Left hindlimb (tissue), 1 donor: ENCODE results near the gene NYAP1.
"Not testable (repeated sequence)": the region's sequence is repeated elsewhere in the genome, so short reads cannot be mapped to it uniquely, and the experiment has no call there.

Experiments
- DNase-seq: peaks from one replicate; pipeline ENCODE4 v3.0.0-alpha.2; 2018

NYAP1 gene

DNA sequence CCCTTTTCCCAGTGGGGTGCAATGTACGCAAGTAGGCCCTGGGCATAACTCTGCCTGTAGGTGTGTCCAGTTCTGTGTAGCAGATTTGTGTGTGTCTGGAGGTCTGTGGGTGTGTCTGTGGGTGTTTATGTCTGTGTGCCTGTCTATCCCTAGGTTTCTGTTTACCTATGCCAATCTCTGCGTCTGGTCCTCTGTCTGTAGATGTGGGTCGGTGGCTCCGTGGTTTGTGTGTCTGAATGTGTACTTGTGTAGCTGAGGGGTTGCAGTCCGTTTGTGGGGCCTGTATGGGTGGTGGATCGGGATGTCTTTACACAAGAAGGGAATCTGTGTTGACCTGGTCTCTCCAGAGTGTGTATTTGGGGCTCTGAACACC is 932 bp downstream of the NYAP1 start:
- no peak for DNase-seq

DNA sequence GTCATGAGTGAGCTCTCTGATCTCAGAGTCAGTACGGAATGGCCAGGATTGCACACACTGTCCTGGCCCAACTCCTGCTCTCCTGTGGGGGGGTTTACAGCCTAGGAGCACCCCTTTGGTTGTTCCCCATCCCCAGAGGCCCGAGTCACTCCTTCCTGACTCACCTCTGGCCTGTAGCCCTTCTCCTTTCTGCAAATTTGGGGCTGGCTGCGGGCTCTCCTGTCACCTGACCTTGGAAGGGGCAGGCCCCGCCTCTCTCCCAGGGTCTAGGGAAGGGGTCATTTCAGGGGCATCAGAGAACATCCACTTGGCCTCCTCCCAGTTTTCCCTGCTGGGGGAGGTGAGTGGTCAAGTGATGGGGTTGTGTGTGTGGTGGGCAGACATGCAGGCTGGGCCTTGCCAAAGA is 1.7 kb downstream of the NYAP1 start:
- DNase-seq: peak; percentile 40

DNA sequence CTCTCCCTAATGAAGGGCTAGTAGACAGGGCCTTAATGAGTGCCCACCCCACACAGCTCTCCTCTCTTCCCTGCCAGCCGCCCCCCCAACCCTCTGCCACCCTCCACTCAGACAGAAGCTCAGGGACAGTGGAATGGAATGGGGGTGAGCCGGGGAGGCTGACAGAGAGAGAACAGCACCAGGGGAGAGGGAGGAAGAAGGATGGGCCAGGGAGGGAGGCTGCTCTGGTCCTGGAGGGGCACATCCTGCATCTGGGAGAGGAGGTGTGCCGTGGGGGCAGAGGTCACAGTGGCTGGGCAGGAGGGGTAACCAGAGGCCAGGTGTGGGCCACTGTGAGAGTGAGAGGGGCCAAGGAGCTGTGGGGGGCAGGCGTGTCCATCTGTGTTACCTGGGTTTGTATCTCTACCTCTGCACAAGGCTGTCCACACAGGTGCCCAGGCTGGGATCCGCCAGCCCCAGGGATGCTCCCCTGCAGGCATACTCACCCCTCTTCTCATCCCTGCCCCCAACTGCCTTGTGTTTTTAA is 2.4 kb downstream of the NYAP1 start:
- DNase-seq: peak; percentile 30

DNA sequence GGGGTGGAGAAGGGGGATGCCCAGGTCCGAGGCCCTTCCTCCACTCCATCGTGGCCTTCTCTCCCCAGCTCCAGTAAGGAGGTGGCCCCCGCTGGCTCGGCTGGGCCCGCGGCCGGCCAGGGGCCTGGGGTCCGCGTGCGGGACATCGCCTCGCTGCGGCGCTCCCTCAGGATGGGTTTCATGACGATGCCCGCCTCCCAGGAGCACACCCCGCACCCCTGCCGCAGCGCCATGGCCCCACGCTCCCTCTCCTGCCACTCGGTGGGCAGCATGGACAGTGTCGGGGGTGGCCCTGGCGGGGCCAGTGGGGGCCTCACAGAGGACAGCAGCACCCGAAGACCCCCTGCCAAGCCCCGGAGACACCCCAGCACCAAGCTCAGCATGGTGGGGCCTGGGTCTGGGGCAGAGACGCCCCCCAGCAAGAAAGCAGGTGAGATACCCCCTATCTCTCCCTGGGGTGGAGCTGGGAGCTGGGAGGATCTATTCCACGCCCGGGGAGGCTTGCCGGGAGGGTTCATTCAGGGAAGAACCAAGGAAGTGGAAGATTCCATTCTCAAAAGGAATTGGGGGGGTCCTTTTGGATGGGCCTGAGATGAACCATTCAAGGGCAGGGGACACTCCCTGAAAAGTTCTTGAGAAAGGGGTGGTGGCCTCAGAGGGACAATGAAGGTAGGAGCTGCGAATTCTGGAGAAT is 3.2 kb downstream of the NYAP1 start:
- no peak for DNase-seq

DNA sequence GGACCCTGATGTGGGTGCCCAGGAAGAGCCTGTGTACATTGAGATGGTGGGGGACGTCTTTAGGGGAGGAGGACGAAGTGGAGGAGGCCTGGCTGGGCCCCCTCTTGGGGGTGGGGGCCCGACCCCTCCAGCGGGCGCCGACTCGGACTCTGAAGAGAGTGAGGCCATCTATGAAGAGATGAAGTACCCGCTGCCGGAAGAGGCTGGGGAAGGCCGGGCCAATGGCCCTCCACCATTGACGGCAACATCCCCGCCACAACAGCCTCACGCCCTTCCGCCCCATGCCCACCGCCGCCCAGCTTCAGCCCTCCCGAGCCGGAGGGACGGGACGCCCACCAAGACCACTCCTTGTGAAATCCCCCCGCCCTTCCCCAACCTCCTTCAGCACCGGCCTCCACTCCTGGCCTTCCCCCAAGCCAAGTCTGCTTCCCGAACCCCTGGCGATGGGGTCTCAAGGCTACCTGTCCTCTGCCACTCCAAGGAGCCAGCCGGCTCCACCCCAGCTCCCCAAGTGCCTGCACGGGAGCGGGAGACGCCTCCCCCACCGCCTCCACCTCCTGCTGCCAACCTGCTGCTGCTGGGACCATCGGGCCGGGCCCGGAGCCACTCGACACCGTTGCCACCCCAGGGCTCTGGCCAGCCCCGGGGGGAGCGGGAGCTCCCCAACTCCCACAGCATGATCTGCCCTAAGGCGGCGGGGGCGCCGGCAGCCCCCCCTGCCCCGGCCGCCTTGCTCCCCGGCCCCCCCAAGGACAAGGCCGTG is 4.8 kb downstream of the NYAP1 start:
- no peak for DNase-seq

DNA sequence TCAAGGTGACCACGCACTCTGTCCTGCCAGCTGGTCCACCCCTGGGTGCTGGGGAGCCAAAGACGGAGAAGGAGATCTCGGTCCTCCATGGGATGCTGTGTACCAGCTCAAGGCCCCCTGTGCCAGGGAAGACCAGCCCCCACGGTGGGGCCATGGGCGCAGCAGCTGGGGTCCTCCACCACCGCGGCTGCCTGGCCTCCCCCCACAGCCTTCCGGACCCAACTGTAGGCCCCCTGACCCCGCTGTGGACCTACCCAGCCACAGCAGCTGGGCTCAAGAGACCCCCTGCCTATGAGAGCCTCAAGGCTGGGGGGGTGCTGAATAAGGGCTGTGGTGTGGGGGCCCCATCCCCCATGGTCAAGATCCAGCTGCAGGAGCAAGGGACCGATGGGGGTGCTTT is 5.4 kb downstream of the NYAP1 start:
- DNase-seq: no peak

DNA sequence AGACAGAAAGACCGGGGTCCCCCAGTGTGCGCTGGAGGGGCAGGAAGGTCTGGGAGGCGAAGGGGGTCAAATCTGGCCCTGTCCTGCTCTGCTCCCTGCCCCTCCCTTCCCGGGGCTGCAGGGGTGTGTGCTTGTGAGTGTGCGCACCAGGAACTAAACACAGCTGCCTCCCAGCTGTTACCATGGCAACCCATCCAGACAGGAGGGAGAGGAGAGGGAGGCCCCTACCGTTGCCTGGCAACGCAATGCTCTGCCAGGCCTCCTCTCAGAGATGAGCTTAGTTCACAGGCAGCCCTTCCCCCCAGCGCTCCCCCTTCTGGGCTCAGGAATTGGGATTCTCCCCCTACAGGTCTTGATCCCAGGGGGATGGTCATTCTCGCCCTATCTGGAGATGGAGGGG is 6.1 kb downstream of the NYAP1 start:
- DNase-seq: peak; percentile 92

DNA sequence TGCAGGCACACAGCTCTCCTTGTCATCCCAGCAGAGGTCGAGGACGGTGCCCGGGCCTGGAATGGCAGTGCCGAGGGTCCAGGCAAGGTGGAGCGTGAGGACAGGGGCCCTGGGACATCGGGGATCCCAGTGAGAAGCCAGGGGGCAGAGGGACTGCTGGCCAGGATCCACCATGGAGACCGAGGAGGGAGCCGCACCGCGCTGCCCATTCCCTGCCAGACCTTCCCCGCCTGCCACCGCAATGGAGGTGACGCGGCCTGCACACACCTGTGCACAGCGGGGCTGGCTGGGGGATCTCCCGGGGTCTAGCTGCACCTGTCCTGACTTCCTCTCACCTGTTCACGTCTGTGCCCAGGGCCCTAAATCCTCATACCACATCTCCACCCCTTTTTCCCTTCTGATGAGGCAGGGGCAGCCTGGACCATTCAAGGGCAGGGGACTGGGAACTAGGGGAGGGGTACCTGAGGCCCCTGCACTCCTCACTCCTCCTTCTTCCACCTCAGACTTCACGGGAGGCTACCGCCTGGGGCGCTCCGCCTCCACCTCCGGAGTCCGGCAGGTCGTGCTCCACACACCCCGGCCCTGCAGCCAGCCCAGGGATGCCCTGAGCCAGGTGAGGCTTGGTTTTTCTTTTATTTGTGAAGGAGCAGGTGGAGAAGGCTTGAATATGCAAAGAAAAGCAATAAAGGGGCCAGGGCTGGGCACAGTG is 6.9 kb downstream of the NYAP1 start:
- no peak for DNase-seq

DNA sequence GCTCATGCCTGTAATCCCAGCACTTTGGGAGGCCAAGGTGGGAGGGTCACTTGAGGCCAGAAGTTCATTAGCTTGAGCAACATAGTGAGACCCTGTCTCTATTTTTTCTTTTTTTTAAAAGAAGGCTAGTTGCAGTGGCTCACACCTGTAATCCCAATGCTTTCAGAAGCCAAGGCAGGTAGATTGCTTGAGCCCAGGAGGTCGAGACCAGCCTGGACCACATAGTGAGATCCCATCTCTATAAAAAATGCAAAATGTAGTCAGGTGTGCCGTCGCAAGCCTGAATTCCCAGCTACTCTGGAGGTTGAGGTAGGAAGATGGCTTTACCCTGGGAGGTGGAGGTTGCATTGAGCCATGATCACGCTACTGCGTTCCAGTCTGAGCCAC is 7.5 kb downstream of the NYAP1 start:
- DNase-seq: no peak

DNA sequence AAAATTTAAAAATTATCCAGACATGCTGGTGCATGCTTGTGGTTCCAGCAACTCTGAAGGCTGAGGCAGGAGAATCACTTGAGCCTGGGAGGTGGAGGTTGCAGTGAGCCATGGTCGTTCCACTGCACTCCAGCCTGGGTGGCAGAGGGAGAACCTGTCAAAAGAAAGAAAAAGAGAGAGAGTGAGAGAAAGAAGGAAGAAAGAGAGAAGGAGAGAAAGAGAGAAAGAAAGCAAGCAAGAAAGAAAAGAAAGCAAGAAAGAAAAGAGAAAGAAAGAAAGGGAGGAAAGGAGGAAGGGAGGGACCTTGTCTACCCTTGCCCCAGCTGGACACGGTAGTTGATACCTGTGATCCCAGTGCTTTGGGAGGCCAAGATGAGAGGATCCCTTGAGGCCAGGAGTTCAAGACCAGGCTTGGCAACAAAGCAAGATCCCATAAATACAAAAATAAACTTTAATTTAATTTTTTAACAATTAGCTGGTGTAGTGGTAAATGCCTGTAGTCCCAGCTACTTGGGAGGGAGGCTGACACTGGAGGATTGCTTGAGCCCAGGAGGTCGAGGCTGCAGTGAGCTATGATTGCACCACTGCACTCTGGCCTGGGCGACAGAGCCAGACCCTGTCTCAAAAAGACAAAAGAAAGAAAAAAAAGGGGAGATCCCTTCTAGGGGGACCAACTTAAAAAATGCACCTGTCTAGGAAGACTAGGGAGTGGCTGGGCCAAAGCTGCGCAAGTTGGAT is 9.2 kb downstream of the NYAP1 start:
- DNase-seq: no peak

DNA sequence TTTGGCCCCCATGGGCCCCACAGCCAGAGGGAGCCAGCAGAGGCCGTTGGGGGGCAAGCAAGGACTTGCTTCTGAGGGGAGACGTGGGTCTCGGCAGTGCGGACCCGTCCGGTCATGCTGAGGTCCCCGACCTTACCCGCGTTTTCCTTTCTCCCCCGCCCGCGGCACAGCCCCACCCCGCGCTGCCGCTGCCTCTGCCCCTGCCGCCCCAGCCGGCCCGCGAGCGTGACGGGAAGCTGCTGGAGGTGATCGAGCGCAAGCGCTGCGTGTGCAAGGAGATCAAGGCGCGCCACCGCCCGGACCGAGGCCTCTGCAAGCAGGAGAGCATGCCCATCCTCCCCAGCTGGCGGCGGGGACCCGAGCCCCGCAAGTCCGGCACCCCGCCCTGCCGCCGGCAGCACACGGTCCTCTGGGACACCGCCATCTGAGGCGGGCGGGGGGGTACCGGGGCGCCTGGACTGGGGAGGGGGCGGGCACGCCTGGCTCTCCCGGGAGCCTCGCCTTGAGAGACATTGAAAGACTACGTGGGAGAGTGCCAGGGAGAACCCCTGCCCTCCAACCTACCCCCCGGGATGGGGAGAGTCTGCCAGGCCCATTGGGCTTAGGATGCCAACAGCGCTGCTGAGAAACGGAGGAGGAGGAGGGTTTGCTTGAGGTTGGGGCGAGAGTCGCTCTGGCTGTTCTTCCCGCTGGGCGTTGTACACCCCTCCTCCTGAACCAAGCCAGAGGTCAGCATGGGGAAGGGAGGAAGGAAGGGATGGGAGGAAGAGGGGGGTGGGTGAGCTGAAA is 9.9 kb downstream of the NYAP1 start:
- DNase-seq: no peak

DNA sequence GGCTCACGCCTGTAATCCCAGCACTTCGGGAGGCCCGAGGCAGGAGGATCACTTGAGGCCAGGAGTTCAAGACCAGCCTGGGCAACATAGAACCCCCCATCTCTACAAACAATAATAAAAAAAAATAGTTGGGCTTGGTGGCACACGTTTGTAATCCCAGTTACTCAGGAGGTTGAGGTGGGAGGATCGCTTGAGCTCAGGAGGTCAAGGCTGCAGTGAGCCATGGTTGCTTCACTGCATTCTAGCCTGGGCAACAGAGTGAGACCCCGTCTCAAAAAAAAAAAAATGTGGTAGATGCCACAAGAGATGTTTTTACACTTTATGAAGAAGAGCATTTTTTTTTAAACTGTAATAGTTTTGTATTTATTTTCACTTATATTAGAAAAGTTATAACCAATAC is 12.8 kb downstream of the NYAP1 start:
- no peak for DNase-seq

DNA sequence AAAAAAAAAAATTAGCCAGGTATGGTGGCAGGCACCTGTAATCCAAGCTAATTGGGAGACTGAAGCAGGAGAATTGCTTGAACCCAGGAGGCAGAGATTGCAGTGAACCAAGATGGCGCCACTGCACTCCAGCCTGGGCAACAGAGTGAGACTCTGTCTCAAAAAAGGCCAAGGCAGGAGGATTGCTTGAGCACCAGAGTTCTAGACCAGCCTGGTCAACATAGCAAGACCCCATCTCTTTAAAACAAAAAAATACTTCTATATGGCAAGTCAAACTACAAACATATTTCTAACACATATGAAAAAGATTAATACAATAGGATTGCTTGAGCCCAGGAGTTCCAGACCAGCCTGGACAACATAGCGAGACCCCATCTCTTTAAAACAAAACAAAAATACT is 17.0 kb downstream of the NYAP1 start:
- not testable (repeated sequence) for DNase-seq

DNA sequence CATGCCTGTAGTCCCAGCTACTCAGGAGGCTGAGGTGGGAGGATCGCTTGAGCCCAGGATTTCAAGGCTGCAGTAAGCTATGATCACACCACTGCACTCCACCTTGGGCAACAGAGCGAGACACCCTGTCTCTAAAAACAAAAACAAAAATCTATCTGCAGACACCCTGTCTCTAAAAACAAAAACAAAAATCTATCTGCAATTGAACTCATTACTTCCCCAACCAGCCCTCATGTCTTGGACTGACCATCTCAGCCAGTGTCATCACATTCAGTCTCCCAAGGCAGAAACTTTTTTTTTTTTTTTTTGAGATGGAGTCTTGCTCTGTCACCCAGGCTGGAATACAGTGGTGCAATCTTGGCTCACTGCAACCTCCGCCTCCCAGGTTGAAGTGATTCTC is 20.3 kb downstream of the NYAP1 start:
- DNase-seq: not testable (repeated sequence)

DNA sequence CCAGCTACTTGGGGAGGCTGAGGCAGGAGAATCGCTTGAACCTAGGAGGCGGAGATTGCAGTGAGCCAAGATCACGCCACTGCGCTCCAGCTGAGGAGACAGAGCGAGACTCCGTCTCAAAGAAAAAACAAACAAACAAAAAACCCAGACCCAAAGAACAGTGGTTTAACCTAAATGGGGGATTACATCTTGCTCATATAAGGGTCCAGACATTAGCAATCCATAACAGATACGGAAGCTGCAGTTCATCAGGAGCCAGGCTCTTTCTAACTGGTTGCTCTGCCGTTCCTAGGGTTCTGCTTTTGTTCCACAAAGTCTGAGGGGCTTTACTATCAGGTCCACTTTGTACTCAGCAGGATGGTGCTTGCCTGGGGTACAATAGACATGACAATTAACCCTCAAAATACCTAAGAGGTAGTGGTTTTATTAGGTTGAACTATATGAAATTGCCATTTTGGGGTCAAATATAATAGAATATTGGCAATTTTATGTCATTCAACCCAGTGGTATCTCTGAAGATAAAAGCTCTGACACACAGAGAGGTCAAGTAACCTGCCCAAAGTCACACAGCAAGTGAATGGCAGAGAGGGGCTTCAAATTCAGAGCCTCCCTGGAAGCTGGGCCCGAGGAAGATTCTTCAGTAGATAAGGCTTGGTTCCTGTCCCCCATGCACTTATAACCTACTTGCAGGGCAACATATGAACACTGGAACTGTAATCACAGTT is 21.3 kb downstream of the NYAP1 start:
- DNase-seq: no peak

DNA sequence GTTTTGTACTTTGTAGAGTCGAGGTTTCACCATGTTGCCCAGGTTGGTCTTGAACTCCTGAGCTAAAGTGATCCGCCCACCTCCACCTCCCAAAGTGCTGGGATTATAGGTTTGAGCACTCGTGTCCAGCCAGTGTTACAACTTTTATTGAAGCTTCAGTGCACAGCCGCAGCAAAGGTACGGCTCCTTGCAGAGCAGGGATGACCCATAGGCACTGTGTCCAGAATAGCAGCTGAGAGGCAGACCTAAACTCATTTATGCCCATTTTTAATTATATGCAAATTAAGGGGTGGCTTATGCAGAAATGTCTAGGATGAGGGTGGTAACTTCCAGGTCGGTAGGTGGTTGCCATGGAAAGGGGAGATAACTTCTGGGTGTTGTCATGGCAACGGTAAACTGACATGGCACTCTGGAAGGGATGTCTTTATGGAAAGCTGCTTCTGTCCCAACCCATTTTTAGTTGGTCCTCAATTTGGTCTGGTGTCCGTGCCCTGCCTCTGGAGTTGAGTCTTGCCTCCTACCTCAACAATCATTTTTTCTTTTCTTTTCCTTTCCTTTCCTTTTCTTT is 22.7 kb downstream of the NYAP1 start:
- no peak for DNase-seq

DNA sequence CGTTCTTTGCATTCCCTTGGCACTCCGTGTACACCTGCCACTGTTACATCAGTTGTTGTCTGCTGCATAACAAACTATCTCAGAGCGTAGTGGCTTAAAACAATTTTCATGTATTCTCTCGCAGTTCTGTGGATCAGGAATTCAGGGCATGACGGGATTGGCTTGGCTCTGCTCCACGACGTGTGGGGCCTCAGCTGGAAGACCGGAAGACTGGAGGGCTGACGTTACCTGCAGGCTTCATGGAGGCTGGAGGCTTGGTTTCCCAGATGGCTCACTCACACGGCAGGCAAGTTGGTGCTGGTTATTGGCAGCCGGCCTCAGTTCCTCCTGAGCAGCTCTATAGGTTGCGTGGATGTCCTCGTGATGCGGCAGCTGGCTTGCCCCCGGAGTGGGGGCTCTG is 25.5 kb downstream of the NYAP1 start:
- DNase-seq: peak; percentile 57

DNA sequence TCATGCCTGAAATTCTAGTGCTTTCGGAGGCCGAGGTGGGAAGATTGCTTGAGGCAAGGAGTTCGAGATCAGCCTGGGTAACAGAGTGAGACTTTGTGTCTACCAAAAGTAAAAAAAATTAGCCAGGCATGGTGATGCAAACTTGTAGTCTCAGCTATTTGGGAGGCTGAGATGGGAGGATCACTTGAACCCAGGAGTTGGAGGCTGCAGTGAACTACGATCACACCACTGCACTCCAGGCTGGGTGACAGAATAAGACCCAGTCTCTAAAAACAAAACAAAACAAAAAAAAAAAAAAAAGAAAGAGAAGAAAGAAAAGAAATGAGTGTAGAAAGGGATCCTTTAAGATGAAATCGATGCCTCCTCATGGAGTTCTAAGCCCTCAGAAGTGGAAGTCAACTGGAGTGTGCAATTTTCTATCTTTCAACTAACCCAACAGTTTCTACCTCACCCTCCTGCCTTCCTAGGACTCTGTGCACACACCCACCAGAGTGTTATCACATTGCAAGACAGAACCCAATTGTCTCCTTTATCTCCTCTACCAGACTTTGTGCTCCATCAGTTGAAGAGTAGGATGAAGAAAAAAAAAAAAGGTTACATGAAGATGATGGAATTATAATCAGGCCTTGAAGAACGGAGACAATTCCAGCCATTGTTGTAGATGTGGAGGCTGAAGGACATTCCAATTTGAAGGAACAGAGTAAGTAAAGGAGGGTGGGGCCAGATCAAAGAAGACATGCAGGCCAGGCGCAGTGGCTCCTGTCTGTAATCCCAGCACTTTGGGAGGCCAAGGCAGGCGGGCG is 26.9 kb downstream of the NYAP1 start:
- DNase-seq: no peak

DNA sequence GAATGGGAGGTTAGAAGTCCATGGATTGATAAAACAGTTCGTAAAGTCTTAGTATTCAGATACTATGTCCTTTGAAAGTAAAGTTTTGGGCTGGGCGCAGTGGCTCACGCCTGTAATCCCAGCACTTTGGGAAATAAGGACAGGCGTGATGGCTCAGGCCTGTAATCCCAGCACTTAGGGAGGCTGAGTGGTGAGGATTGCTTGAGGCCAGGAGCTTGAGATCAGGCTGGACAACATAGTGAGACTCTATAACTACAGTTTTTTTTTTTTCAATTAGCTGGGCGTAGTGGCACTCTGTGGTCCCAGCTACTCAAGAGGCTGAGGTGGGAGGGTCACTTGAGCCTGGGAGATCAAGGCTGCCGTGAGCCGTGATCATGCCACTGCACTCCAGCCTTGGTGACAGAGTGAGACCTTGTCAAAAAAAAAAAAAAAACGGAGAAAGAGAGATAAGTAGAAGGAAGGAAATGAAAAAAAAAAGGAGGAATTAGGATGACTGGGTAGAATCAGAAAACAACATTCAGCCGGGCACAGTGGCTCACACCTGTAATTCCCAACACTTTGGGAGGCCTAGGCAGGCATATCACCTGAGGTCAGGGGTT is 29.6 kb downstream of the NYAP1 start:
- DNase-seq: no peak

DNA sequence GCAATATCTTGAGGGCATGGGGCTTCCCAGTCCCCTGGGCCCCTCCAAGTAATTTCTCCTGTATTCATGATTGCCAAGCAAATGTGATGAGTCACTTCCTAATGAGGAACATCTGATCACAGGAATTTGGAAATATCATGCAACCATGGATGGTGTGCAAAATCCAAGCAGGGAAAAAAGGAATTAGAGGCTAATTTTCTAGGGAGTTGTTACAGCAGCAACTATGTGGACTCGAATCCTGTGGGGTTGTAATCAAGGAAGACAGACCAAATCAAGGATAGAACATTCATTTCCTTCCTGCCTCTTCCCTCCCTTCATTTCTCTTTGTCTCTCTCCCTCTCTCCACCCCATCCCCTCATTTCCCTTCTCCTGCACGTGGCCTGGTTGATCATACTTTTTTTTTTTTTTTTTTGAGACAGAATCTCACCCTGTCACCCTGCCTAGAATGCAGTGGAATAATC is 31.4 kb downstream of the NYAP1 start:
- DNase-seq: no peak
